Amniotic epithelial cell (primary cell): ENCODE data around the gene NPEPL1.

ENCODE experiments used
- DNase-seq: peaks from one replicate; pipeline ENCODE4 v3.0.0-alpha.2; 2010; ENCODE audit warnings: low read depth

The NPEPL1 gene

GRCh38 chr20:58684291-58684690, 8.3 kb upstream of the NPEPL1 start:
- no peak for DNase-seq

DNA sequence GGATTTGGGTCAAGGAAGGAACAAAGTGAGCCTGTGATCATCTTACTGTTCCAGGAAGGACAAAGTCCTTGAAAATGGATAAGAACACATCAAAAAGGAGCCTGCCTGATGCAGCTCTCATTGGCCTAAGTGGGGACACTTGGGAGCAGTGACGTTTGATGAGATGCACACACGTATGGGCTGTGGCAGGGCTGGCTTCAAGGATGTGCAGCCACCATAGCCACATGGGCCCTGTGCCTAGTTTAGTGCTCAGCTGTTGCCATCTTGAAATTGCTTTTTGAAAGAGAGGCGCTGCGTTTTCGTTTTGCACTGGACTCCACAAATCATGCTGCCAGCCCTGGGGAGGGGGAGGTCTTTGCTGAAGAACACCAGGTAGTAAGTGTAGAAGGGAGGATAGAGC, 6.6 kb upstream of the NPEPL1 start:
- no peak for DNase-seq

DNA sequence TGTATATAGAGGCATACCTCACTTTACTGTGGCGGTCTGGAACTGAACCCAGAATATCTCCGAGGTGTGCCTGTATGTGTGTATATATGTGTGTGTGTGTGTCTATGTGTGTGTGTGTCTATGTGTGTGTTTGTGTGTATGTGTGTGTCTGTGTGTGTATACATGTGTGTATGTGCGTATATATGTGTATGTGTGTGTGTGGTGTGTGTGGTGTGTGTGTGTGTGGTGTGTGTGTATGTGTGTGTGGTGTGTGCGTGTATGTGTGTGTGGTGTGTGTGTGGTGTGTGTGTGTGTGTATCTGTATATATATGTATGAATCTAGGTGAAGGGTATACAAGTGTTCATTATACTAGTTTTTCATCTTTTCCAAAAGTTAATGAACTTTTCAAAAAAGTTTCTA, 4.2 kb upstream of the NPEPL1 start:
- DNase-seq, result no peak

DNA sequence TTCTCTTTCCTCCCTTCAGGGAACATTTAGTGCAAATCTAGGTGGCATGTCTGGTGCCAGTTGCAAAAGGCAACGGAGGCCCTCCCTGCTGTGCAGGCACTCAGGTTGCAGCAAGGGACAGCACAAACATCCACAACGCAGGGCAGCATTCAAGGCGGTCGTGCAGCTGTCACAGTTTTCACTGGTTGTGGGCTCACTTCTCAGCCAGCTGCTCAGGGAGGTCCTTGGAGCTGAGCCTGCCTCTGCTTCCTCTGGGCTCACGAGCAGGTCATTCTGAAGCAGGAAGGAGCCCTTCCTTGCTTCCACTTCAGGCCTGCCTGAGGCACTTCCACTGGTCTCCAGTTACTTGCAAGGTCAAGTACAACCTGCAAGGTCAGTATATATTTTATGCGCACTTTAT, 3.8 kb upstream of the NPEPL1 start:
- no peak for DNase-seq

GRCh38 chr20:58690396-58691135, 2.0 kb upstream of the NPEPL1 start:
- DNase-seq, result peak; percentile 96

DNA sequence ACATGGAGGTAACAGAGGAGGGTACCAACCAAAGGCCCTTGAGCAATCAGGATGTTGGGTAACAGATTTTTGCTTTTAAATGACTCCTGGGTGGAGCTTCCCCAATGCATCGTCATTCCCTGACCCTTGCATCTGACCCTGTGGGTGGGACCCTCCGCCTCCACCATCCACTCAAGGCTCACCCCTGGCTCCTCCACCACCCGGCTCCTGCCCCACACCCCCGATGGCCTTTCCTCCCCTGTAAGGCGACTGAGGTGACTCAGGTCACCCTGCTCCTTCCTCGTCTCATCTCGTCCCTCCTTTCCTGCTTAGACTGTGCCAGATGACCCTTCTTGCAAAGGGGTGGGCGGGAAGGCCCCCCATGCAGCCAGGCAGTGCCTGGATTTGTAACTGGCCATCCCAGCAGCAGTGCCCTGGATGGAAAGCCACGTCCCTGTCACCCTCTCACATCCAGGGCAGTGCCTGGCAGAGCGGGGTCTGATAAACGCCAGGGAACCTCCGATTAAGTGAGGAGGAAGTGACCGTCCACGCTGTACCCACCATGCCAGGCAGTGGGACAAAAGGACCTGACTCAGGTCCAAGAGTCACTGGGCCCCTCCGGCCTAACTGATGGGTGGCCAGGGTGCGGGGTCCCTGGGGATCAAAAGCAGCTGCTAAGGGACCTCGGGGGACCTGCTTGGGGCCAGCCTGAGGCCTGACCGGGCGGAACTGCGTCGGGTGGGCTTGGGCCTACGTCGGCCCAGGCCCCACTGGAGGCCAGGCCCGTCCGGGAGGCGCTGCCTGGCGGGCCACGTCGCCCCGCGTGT, 624 bp upstream of the NPEPL1 start:
- DNase-seq, result peak; percentile 88

DNA sequence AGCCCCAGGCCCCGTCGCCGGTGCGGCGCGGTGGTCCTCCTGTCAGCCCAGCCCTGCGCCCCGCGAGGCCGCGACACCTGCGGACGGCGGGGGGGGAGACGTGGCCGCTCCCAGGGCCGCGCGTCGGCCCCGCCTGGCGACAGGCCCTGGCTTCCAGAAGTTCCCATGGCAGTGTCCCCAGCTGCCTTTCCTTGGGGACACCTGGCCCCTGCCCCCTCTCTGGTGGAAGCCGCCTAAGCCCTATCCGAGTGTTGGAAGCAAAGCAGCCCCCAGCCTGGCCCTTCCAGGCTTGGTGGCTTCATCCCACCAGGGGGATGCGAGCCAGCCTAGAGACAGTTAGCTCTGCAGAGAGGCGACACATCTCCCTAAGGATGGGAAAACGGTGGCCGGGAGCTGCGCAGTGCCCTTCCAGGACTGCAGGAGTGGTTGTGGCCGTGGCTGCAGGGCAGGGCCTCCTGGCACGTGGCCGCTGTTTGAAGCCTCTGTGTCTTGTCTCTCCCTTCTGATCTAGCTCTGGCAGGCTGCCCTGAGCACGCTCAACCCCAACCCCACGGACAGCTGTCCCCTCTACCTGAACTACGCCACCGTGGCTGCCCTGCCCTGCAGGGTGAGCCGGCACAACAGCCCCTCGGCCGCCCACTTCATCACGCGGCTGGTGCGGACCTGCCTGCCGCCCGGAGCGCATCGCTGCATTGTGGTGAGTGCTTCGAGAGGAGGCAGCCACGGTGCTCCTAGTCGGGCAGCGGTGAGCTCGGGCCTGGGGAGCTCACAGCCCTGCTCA, 816 bp downstream of the NPEPL1 start:
- no peak for DNase-seq

GRCh38 chr20:58694241-58695083, 1.9 kb downstream of the NPEPL1 start:
- DNase-seq, result no peak

DNA sequence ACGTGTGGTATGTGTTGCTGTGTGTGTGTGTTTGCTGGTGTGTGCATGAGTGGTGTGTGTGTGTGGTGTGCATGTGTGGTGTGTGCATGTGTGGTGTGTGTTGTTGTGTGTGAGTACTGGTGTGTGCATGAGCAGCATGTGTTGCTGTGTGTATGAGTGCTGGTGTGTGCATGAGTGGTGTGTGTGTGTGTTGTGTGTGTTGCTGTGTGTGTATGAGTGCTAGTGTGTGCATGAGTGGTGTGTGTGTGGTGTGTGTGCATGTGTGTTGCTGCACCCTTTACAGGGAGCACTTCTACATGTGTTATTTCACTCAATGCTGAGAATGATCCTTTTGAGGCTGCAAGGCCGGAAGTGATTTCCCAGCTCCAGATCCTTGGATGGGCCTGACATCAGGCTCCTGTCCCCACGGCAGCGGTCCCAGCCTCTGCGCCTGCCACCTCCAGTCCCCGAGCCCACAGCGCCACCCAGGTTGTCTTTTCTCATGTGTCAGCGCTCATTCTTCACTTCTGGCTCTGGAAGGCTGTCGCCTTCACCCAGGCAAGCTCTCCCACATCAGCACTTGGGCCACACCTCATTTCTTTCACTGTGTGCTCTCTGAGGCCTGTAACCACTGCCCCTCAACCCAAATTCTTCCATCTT, 2.6 kb downstream of the NPEPL1 start:
- no peak for DNase-seq

GRCh38 chr20:58695895-58696375, 3.3 kb downstream of the NPEPL1 start:
- no peak for DNase-seq

DNA sequence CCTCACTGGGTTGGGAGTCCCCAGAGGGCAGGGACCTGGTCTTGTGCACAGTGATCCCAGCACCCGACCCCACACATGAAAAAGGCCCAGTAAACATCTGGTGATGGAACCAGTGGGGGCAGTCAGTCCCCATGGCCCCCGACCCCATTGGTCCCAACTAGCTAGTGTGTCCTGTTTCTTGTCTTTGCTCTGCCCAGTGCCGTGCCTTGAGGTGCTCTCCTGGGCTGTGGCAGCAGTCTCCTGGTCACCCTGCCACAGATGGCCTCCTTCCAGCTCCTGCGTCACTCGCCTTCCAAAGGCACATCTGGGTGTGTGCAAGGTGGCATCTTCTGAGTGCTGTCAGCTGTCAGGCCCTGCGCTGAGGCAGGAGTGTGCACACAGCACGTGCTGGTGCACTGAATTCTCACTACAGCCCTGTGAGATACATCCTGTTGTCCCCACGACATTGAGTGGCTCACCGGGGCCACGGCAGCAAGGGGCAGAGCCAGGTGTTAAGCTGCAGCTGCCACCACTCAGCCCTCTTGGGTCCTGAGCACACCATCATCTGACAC, 3.9 kb downstream of the NPEPL1 start:
- DNase-seq, result no peak

DNA sequence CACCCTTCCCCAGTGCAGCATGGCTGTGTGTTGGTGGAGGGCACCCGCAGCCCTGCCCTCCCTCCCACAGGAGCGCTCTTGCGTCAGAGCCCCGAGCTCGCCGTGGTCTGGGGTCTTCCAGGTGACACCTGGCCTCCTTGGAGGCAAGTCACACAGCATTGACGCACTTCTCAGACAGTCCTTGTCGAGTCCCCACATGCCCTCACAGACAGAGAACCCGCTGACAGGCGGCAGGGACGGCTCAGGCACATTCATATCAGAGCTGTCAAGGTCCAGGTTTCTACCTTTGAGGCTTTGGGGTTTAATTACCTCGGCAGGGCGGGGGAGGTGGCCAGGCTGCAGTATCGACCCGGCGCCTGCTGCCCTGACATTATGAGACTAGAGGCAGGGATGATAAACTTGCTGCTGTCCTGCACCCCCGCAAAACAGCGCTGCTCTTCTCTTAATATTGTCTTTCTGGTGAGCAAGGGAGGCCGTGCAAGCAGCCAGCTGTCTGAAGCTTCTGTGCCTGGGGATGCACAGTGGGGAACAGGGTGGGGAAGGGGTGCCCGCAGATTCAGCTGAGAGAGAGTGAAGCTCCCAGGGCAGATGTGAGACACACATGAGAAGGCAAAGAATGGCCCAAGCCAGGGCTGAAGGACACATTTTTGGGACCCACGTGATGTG, 4.7 kb downstream of the NPEPL1 start:
- no peak for DNase-seq

GRCh38 chr20:58697867-58698703, 5.5 kb downstream of the NPEPL1 start:
- DNase-seq, result no peak

GRCh38 chr20:58698741-58699622, 6.4 kb downstream of the NPEPL1 start:
- DNase-seq, result no peak

GRCh38 chr20:58699623-58700107, 7.1 kb downstream of the NPEPL1 start:
- DNase-seq, result peak; percentile 67

DNA sequence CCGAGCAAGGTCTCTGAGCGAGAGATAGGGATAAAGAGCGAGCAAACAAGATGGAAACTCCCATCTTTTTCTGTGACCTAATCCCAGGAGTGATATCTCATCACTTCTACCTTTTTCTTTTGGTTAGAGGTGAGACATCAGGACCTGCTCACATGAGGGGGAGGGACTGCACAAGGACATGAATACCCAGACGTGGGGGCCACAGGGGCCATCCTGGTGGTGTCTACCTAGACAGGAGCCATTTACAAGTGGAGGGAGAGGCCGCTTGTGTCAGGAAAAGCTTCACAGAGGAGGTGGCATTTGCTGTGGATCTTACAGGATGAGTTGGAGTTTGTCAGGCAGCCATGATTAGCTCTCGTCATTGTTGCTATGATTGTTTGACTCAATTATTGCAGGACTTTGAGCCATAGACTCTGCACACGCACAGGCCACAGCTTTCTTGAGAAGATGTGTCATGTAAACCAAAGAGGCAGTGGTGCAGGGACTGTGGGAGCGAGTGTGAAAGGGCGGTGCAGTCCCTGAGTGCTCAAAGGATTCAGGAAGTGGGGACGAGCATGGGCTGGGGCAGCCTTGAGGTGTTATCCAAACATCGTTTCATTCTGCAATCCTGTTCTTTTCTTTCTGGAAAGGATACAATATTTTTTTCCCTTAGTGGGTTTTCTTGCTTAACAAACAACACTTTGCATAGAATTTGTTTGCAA, 7.7 kb downstream of the NPEPL1 start:
- no peak for DNase-seq

GRCh38 chr20:58700823-58701222, 8.2 kb downstream of the NPEPL1 start:
- DNase-seq, result no peak
